GM12891 (cell line): Measurements from ENCODE around the gene RASGEF1C.

Source experiments
- DNase-seq: peaks from one replicate; pipeline ENCODE4 v3.0.0; 2011; ENCODE audit warnings: low spot score; ENCODE audit not compliant: insufficient read length
- FAIRE-seq: peaks from 2 replicates; lab custom pipeline; 2011; peaks lifted over from hg19 to GRCh38; lab: Jason Lieb, UNC
- PAX5 ChIP-seq: IDR thresholded peaks from 2 replicates; pipeline ENCODE4 v1.6.1; 2011; ENCODE audit warnings: low read length, moderate library complexity, mild to moderate bottlenecking; ENCODE audit not compliant: insufficient read depth, severe bottlenecking
- POLR2A ChIP-seq: IDR thresholded peaks from 2 replicates; pipeline ENCODE4 v1.6.1; 2011; ENCODE audit warnings: low read depth, low read length, control low read depth
- POLR2AphosphoS5 ChIP-seq: IDR thresholded peaks from 2 replicates; pipeline ENCODE4 v1.6.1; 2011; ENCODE audit warnings: low read depth, low read length, control low read depth
- POU2F2 ChIP-seq: IDR thresholded peaks from 2 replicates; pipeline ENCODE4 v1.6.1; 2011; ENCODE audit warnings: low read depth, mild to moderate bottlenecking, control low read depth, low read length, moderate library complexity
- SPI1 ChIP-seq: IDR thresholded peaks from 2 replicates; pipeline ENCODE4 v1.6.1; 2011; ENCODE audit warnings: low read depth, low read length, control low read depth
- TAF1 ChIP-seq: IDR thresholded peaks from 2 replicates; pipeline ENCODE4 v1.6.1; 2011; ENCODE audit warnings: low read depth, low read length, control low read depth

Gene RASGEF1C

GRCh38 chr5:180059326-180059725, 149.7 kb downstream of the RASGEF1C start:
- FAIRE-seq (no peak), DNase-seq (no peak)
- TF ChIP-seq POLR2AphosphoS5 (no peak), PAX5 (no peak), POLR2A (no peak), TAF1 (no peak), POU2F2 (no peak), SPI1 (no peak)

DNA sequence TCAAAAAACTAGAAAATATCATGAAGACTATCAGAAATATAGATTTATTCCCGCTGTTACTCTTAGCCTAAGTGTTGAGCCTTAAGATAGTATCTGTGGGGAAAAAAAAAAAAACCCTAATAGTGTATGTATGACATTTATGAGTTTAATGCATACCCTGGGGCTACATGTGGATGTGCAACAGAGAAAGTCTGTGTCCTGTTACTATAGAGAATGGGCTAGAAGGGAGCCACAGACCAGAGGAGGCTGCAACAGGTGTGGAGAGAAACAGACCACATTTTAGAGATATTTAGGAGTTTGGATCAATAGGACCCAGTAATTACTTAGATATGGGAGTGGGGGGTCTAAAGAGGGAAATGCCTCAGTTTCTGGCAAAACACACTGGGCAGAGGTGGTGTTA, 152.9 kb downstream of the RASGEF1C start:
- DNase-seq = no peak
- FAIRE-seq = no peak
- TF ChIP-seq POLR2AphosphoS5 = no peak
- no peak for TF ChIP-seq PAX5
- no peak for TF ChIP-seq SPI1
- no peak for TF ChIP-seq POU2F2
- no peak for TF ChIP-seq POLR2A
- no peak for TF ChIP-seq TAF1

DNA sequence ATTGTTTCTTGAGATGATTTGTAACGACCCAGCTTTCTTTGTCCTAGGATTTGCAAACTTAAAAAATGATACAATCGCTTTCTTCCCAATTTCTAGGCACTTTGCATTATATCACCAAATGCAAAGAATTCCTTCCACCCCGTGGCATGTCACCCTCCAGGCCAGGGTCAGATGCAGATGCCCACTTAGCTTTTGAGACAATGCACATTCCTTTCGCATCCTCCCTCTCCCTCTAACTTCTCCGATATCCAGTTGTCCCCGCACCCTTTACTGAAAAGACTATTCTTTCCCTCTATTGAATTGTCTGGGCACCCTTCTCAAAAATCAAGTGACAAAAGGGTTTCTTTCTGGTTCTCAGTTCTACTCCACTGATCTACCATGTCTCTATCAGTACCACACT, 154.8 kb downstream of the RASGEF1C start:
- FAIRE-seq (no peak), DNase-seq (no peak)
- no peak for TF ChIP-seq TAF1
- TF ChIP-seq POU2F2 = no peak
- TF ChIP-seq POLR2AphosphoS5 = no peak
- no peak for TF ChIP-seq SPI1
- TF ChIP-seq PAX5 = no peak
- no peak for TF ChIP-seq POLR2A

- no peak for DNase-seq
- no peak for TF ChIP-seq POLR2AphosphoS5
- no peak for TF ChIP-seq PAX5
- TF ChIP-seq POU2F2 = no peak
- TF ChIP-seq TAF1 = no peak
- no peak for TF ChIP-seq POLR2A
- TF ChIP-seq SPI1 = no peak
- FAIRE-seq = no peak
Observed at GRCh38 chr5:180053061-180053602, 155.9 kb downstream of the RASGEF1C start.

DNA sequence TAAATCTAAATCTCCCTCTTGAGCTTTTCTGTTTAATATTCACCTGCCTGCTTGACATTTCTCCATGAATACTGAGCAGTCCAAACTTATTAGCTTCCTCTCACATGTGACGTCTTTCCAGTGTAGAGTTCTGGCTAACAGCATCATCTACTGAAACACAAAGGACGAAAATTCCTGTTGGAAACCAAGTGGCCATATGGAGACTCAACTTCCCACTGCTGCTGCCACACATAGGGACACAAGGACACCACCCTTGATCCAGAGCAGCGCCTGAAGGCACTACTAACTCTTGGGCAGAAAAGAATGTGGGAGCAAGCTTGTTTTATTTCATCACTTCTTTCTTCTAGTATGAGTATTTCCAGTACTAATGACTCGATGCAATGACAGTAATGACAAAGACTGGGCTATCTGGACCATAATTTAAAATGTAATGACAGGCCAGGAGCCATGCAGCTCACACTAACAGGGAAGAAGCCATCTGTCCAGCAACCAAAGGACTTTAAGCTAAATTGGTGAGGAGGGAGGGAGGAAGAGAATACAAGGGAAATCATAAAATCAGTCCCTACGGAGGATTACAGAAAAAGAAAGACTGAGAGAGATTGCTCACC, 156.7 kb downstream of the RASGEF1C start:
- no peak for TF ChIP-seq POU2F2
- TF ChIP-seq SPI1 = no peak
- TF ChIP-seq POLR2A = no peak
- no peak for TF ChIP-seq PAX5
- no peak for TF ChIP-seq POLR2AphosphoS5
- TF ChIP-seq TAF1 = no peak
- DNase-seq (no peak), FAIRE-seq (no peak)
